Fibroblast of lung (primary cell): ENCODE measurements around the gene RGS21.

ENCODE experiments used
- CTCF ChIP-seq, 2 donors: IDR thresholded peaks in 1 of 2; conservative IDR thresholded peaks in 1 of 2; 1 replicate in 1 of 2; 2 replicates in 1 of 2; pipeline ENCODE4 v1.5.1; 2011 to 2012; ENCODE audit warnings: low read length in 2 of 2, control low read depth in 1 of 2, inconsistent platforms in 1 of 2, low read depth in 1 of 2, mild to moderate bottlenecking in 1 of 2
- EZH2 ChIP-seq: IDR thresholded peaks from 2 replicates; pipeline ENCODE4 v1.5.1; 2012; ENCODE audit warnings: low read length, control low read depth, mild to moderate bottlenecking; ENCODE audit errors: missing control alignments

DNA sequence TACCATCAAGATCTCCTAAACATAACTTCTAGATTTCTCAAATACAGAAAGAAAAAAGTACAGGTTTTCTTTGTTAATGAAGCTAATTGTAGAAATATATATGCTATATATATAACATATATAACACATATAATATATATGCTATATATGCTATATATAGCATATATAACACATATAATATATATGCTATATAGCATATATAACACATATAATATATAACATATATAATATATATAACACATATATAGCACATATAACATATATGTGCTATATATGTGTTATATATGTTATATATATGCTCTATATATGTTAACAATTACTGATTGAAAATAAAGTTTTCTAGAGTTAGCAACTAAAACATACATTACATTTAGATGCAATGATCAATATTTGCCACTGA is 34.8 kb downstream of the RGS21 start:
- TF ChIP-seq EZH2 (no peak), CTCF (conservative IDR thresholded peaks at IDR 0.05 in 1 of 2, IDR thresholded peaks at IDR 0.05 in 1 of 2; ENCODE audit: low read depth in 1 of 2, low read length in 2 of 2) (no peak)
